Measurements from ENCODE around the gene ZNF878.
"Not testable (repeated sequence)": the region's sequence is repeated elsewhere in the genome, so short reads cannot be mapped to it uniquely, and the experiment has no call there.

ZNF878 gene

DNA sequence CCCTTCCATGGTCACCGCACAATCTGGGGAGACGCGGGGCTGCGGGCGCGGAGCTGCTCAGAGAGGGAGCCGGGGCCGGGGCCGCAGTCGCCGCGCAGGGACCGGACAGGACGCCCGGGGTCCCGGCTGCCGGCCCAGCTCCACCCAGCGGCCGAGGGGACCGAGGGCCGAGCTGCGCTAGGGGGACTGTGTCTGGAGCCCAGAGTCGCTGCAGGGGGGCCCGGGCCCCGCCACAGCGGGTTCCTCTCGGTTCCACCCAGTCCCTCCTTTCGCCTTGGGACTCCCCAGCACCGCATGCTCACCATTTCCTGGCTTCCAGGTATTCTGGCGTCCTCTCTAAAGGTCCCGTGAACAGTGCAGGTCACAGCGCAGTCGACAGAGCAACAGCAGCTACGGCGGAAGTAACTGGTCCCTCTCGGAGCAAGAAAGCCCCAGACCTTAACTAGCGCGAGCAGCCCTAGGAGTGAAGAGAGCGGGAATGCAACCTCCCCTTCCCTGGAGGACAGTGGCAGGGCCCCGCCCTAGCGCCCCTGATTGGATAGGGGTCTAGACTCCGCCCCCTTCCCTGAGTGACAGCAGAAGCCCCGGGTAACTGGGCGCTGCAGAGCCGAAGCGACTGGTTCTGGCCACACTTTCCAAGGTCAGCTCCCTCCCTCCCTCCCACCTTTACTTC lies at the start of gene ZNF878:
Gene ZNF878 (minus strand): TSS at position 465 of the 673 bp plus-strand sequence. CDS start 160 bp downstream, at position 305.
- peak in 2 of 4 experiments; percentile 6 to 19 for DNase-seq

DNA sequence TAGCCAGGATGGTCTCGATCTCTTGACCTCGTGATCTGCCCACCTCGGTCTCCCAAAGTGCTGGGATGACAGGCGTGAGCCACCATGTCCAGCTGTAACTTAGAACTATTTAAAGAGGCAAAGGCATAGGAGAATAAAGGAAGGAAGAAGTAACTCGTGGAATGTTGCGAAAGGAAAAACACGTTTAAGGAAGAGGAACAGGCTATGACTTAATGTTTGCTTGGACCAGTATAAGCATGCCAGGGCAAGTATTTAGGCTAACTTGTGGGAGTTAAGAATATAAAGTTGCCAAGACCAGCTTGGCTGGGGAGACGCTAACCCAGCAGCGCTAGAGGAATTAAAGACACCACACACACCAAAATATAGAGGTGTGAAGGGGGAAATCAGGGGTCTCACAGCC lies 45.3 kb upstream of the ZNF878 start:
- DNase-seq = no peak

GRCh38 chr19:12095111-12095790 lies 42.5 kb upstream of the ZNF878 start:
- no peak for DNase-seq

GRCh38 chr19:12093777-12094176 lies 41.0 kb upstream of the ZNF878 start:
- DNase-seq = no peak

DNA sequence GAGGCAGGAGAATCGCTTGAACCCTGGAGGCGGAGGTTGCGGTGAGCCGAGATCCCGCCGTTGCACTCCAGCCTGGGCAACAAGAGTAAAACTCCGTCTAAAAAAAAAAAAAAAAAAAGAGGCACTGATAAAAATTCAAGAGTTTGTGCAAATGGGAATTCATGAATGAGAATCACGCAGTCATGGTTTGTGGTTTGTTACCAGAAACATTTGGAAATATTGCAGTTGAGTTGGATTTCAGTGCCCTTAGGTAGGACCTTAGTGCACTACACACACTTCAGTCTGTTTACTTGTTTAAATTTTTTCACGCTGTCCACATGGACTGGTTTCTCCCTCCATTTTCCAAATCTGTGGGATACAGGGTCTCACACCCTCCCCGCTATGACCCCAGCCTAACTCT lies 40.2 kb upstream of the ZNF878 start:
- no peak for DNase-seq

GRCh38 chr19:12092065-12092867 lies 39.5 kb upstream of the ZNF878 start:
- peak in 3 of 4 experiments; percentile 1 to 18 (median 14) for DNase-seq

- peak in 3 of 4 experiments; percentile 21 to 30 (median 27) for DNase-seq
Observed at GRCh38 chr19:12090807-12091206, 38.0 kb upstream of the ZNF878 start.

- DNase-seq = no peak
Observed at GRCh38 chr19:12085074-12085818, 32.5 kb upstream of the ZNF878 start.

DNA sequence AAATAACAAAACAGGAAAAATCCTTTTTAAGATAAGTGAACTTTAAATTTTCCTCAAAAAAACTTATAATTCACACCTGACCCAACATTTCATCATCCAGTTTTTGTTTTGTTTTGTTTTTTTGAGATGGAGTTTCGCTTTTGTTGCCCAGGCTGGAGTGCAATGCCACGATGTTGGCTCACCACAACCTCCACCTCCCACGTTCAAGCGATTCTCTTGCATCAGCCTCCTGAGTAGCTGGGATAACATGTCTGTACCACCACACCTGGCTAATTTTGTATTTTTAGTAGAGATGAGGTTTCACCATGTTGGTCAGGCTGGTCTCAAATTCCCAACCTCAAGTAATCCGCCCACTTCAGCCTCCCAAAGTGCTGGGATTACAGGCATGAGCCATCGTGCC lies 30.6 kb upstream of the ZNF878 start:
- not testable (repeated sequence) for DNase-seq

GRCh38 chr19:12077375-12077774 lies 24.6 kb upstream of the ZNF878 start:
- DNase-seq = no peak

- DNase-seq = not testable (repeated sequence)
Observed at GRCh38 chr19:12076331-12076730, 23.6 kb upstream of the ZNF878 start.

- DNase-seq = no peak
Observed at GRCh38 chr19:12075538-12076139, 22.9 kb upstream of the ZNF878 start.

DNA sequence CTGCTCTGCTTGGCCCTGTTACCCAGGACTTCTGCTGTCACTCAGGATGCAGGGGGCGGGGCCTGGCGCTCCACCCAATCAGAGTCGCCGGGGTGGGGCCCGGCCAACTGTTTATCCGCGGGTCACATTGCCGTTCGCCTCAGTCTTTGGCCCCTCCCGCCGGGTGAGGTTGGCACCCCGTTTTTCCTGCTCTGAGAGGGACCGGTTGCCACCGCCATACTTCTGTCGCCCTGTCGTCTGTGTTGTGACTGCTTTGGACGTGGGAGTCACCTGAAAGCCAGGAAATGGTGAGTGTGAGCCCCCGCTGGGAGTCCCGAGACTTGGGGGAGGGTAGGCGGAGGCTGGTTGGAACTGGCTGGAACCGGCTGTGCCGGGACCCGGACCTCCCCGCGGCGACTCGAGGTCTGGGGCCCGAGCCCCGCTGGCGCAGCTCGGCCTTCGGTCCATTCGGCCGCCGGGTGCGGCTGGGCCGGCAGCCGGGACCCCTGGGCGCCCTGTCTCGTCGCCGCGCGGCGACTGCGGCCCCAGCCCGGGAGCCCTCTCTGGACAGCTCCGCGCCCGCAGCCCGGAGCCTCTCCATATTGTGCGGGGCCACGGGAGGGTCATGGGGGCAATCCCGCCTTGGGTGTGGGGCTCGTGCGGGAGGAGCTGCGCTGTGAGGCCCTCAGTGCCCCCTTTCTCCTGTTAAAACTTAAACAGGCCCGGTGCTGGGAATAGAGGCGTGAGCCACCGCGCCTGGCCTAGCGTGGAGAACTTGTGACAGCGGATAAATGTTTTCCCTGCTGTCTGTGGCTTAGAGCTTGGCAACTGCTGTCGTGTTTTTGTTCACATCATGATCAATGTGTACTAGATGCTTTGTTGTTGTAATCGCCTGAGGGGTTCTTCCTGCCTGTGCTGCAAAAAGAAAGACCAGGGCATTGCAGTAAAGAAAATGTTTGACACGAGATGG lies 12.1 kb upstream of the ZNF878 start, which contains the start of gene ZNF844:
Gene ZNF844 (plus strand): TSS at position 142 of the 949 bp plus-strand sequence. CDS start 143 bp downstream, at position 285.
- DNase-seq = peak; percentile 42 to 70 (median 55)

DNA sequence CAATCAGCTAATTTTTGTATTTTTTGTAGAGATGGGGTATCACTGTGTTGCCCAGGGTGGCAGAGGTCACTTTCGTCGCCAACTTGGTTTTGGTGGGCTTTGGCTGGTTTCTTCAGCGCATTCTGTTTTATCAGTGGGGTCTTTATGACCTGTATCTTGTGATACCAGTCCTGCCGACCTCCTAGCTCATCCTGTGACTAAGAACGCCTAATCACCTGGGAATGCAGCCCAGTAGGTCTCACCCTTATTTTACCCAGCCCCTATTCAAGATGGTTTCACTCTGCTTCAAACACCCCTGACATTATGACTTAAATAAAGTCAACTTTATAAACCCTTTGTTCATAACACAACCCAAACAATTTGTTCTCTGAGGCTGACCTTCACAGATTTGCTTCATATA lies 3.0 kb upstream of the ZNF878 start:
- DNase-seq = no peak

DNA sequence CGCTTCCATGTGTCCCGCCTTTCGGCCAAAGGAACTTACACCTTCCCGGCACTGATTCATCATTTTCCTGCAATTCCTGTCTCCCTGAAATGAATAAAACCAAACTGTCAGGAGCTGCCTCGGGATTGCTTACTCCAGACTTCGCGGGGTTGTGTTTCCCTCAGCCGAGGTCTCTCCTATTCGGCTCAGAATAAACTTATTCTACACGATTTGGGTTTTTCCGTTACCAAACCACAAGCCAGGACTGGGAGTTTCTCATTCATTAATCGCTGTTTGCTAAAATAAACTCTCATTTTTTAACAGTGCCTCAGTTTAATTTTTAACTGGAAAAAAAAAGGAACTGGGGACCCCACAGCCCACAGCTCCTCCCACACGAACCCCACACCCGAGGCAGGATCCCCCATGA lies 667 bp downstream of the ZNF878 start:
- DNase-seq = no peak

GRCh38 chr19:12047868-12048267 lies 4.9 kb downstream of the ZNF878 start:
- DNase-seq = no peak

GRCh38 chr19:12043752-12044422 lies 8.9 kb downstream of the ZNF878 start:
- no peak for DNase-seq

- no peak for DNase-seq
Observed at GRCh38 chr19:12042893-12043292, 9.9 kb downstream of the ZNF878 start.

GRCh38 chr19:12035220-12036172 lies 17.3 kb downstream of the ZNF878 start, which contains the start of gene ZNF433:
ZNF433 (minus strand) TSS chr19:12035679; CDS start chr19:12035539, 140 bp downstream.
- DNase-seq = peak in 3 of 4 experiments; percentile 30 to 53 (median 45)
